Ovary (tissue), 3 donors: ENCODE data around the gene GRK5.

Experiments
- POLR2A ChIP-seq: fragments of 450-650 bp; IDR thresholded peaks from one replicate; pipeline ENCODE4 v1.6.1; 2017; ENCODE audit warnings: antibody characterized with exemption, mild to moderate bottlenecking, moderate library complexity
- TF ChIP-seq, protein P1 (sequence below), 3 donors: fragments of 450-650 bp in 2 of 3; fragments of 200-600 bp in 1 of 3; IDR thresholded peaks; one replicate each; pipeline versions ENCODE4 v1.5.1 to v1.8.0; 2016 to 2022; ENCODE audit warnings: antibody characterized with exemption in 3 of 3, mild to moderate bottlenecking in 1 of 3
- donor health status: DM: no; HTN: no; CAD: no.

DNA sequence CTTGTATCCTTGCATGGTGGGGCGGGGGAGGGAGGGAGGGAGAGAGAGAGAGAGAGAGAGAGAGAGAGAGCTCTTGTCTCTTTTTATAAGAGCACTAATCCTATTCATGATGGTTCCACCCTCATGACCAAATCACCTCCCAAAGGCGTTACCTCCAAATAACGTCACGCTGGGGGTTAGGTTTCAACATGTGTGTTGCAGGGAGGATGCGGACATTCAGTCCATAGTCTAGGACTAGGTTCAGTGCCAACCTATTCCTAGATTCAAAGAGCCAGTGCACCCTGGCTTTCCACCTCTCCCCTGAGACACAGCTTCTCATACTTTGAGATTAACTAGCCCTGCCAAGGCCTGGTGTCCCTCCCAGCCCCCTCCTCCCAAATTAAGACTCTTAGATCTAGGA is 123.0 kb downstream of the GRK5 start:
- TF ChIP-seq POLR2A = no peak
- TF ChIP-seq, protein P1, sequence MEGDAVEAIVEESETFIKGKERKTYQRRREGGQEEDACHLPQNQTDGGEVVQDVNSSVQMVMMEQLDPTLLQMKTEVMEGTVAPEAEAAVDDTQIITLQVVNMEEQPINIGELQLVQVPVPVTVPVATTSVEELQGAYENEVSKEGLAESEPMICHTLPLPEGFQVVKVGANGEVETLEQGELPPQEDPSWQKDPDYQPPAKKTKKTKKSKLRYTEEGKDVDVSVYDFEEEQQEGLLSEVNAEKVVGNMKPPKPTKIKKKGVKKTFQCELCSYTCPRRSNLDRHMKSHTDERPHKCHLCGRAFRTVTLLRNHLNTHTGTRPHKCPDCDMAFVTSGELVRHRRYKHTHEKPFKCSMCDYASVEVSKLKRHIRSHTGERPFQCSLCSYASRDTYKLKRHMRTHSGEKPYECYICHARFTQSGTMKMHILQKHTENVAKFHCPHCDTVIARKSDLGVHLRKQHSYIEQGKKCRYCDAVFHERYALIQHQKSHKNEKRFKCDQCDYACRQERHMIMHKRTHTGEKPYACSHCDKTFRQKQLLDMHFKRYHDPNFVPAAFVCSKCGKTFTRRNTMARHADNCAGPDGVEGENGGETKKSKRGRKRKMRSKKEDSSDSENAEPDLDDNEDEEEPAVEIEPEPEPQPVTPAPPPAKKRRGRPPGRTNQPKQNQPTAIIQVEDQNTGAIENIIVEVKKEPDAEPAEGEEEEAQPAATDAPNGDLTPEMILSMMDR (IDR thresholded peaks at IDR 0.05) = no peak
